Measurements from ENCODE around the gene MOB3A. TPM values are rescaled to one million over a fixed set of nuclear protein-coding genes. Genes with fewer than 3 reads are reported as not detected.
A peak's percentile ranks its signal among the peaks of the same experiment; 100 is the strongest.

Gene MOB3A
- total and polyA plus RNA-seq, 2 of the 13 experiments (the other 11 are each of a cell fraction or from before 2014, with no cell fraction given), result 3.5 to 17.8 TPM

- no peak for TF ChIP-seq BCLAF1 (IDR thresholded peaks at IDR 0.05)
- TF ChIP-seq SMARCE1 (IDR thresholded peaks at IDR 0.05; ENCODE audit: borderline replicate concordance), result no peak
- no peak; the same call in 1 of the 2 replicates for TF ChIP-seq ZNF546 (CRISPR knock-in tag; conservative IDR thresholded peaks at IDR 0.05)
- no peak for TF ChIP-seq ZNF557 (CRISPR knock-in tag; IDR thresholded peaks at IDR 0.05)
- TF ChIP-seq ZNF264 (CRISPR knock-in tag; IDR thresholded peaks at IDR 0.05), result no peak
- TF ChIP-seq REST (IDR thresholded peaks at IDR 0.05; ENCODE audit: borderline replicate concordance in 1 of 2, low read depth in 1 of 2, low read length in 2 of 2), result no peak
- 0 out of 2 replicates have a peak, but pooled peaks have one; percentile 10 for TF ChIP-seq ARID5B (CRISPR knock-in tag; IDR thresholded peaks at IDR 0.05)
- no peak for TF ChIP-seq ZKSCAN1 (IDR thresholded peaks at IDR 0.05; ENCODE audit: low read length)
- peak; percentile 26; the same call in 1 of the 2 replicates for TF ChIP-seq ZNF263 (CRISPR knock-in tag; IDR thresholded peaks at IDR 0.05)
- no peak; the same call in 1 of the 2 replicates for TF ChIP-seq AHR (CRISPR knock-in tag; IDR thresholded peaks at IDR 0.05)
- TF ChIP-seq PREB (CRISPR knock-in tag; IDR thresholded peaks at IDR 0.05), result no peak
- TF ChIP-seq TEAD2 (CRISPR knock-in tag; IDR thresholded peaks at IDR 0.05), result no peak
- TF ChIP-seq HNF4G (IDR thresholded peaks at IDR 0.05; ENCODE audit: borderline replicate concordance, low read depth, low read length), result peak; percentile 62
- TF ChIP-seq HNF4G (CRISPR knock-in tag; IDR thresholded peaks at IDR 0.05; ENCODE audit: borderline replicate concordance, low read depth), result no peak
- TF ChIP-seq SRSF4 (IDR thresholded peaks at IDR 0.05; ENCODE audit: low read depth, low read length, poor library complexity, severe bottlenecking), result no peak
- TF ChIP-seq ZNF446 (CRISPR knock-in tag; IDR thresholded peaks at IDR 0.05), result no peak
- no peak for TF ChIP-seq ZNF17 (CRISPR knock-in tag; IDR thresholded peaks at IDR 0.05)
Measured at GRCh38 chr19:2061495-2062388, 34.4 kb downstream of the MOB3A start (continued).

Data from HepG2 (cell line).